Stimulated activated CD8-positive, alpha-beta memory T cell treated with anti-CD3 and anti-CD28 coated beads, Interleukin-4, amount 100 ng/mL, for 1 hour (primary cell): ENCODE data around the gene CCDC61.

Experiments used
- DNase-seq, 2 donors: peaks; one replicate each; pipeline ENCODE4 v3.0.0-alpha.2; 2020; ENCODE audit warnings: low read depth in 2 of 2, low spot score in 1 of 2

Gene CCDC61

GRCh38 chr19:45994998-45995714 is at the start of gene CCDC61:
Gene CCDC61 (plus strand): TSS chr19:45995467. CDS start chr19:46003019, 7,552 bp downstream.
- peak; percentile 87 to 90 for DNase-seq

GRCh38 chr19:45947926-45948325 is 47.3 kb upstream of the CCDC61 start:
- DNase-seq: no peak

GRCh38 chr19:45952341-45952685 is 43.0 kb upstream of the CCDC61 start:
- no peak for DNase-seq

GRCh38 chr19:45952686-45953505 is 42.4 kb upstream of the CCDC61 start:
- DNase-seq: peak in 1 of 2 donors; percentile 21

GRCh38 chr19:45953676-45954075 is 41.6 kb upstream of the CCDC61 start:
- no peak for DNase-seq

- no peak for DNase-seq
Observed at GRCh38 chr19:45954156-45954555, 41.1 kb upstream of the CCDC61 start.

GRCh38 chr19:45955905-45956608 is 39.2 kb upstream of the CCDC61 start:
- no peak for DNase-seq

GRCh38 chr19:45958320-45958719 is 36.9 kb upstream of the CCDC61 start:
- no peak for DNase-seq

GRCh38 chr19:45958769-45959516 is 36.3 kb upstream of the CCDC61 start:
- no peak for DNase-seq

- no peak for DNase-seq
Observed at GRCh38 chr19:45959517-45960025, 35.7 kb upstream of the CCDC61 start.

- DNase-seq: no peak
Observed at GRCh38 chr19:45960595-45961235, 34.6 kb upstream of the CCDC61 start.

GRCh38 chr19:45962021-45962420 is 33.2 kb upstream of the CCDC61 start:
- DNase-seq: no peak

- no peak for DNase-seq
Observed at GRCh38 chr19:45967246-45967645, 28.0 kb upstream of the CCDC61 start.

GRCh38 chr19:45968626-45969025 is 26.6 kb upstream of the CCDC61 start:
- no peak for DNase-seq

GRCh38 chr19:45969676-45970075 is 25.6 kb upstream of the CCDC61 start:
- DNase-seq: no peak

- no peak for DNase-seq
Observed at GRCh38 chr19:45971260-45971902, 23.9 kb upstream of the CCDC61 start.

GRCh38 chr19:45972081-45972946 is 23.0 kb upstream of the CCDC61 start:
- no peak for DNase-seq

- DNase-seq: no peak
Observed at GRCh38 chr19:45972947-45973540, 22.2 kb upstream of the CCDC61 start.
